Neural cell (in vitro differentiated cells): Measurements from ENCODE around the gene GYS2.

Experiments used
- CTCF ChIP-seq: fragments of 450-650 bp; IDR thresholded peaks from 2 replicates; pipeline ENCODE4 v1.5.1; 2014; ENCODE audit warnings: antibody characterized with exemption, mild to moderate bottlenecking, moderate library complexity; ENCODE audit not compliant: poor library complexity, severe bottlenecking
- EP300 ChIP-seq: fragments of 450-650 bp; conservative IDR thresholded peaks from 2 replicates; pipeline ENCODE4 v1.6.1; 2014; ENCODE audit warnings: antibody characterized with exemption, mild to moderate bottlenecking, moderate library complexity; ENCODE audit not compliant: poor library complexity, severe bottlenecking
- EZH2 ChIP-seq: fragments of 200-600, 300-800 bp; shearing (Covaris generic), sonication (generic); IDR thresholded peaks from 2 replicates; pipeline ENCODE4 v1.6.1; 2014; ENCODE audit warnings: antibody characterized with exemption, low read length, borderline replicate concordance, mild to moderate bottlenecking; ENCODE audit not compliant: insufficient read depth, poor library complexity, severe bottlenecking
- MXI1 ChIP-seq: fragments of 450-650 bp; conservative IDR thresholded peaks from 2 replicates; pipeline ENCODE4 v1.6.1; 2014; ENCODE audit warnings: antibody characterized with exemption, mild to moderate bottlenecking; ENCODE audit not compliant: poor library complexity, severe bottlenecking
- POLR2AphosphoS5 ChIP-seq: IDR thresholded peaks from 2 replicates; pipeline ENCODE4 v1.6.1; 2012
- RAD21 ChIP-seq: fragments of 450-650 bp; conservative IDR thresholded peaks from 2 replicates; pipeline ENCODE4 v1.6.1; 2014; ENCODE audit warnings: antibody characterized with exemption, mild to moderate bottlenecking, moderate library complexity
- REST ChIP-seq: IDR thresholded peaks from 2 replicates; pipeline ENCODE4 v1.6.1; 2012; ENCODE audit warnings: borderline replicate concordance
- SMC3 ChIP-seq: fragments of 450-650 bp; conservative IDR thresholded peaks from 2 replicates; pipeline ENCODE4 v1.6.1; 2014; ENCODE audit warnings: antibody characterized with exemption, mild to moderate bottlenecking, moderate library complexity; ENCODE audit not compliant: poor library complexity
- TAF1 ChIP-seq: IDR thresholded peaks from 2 replicates; pipeline ENCODE4 v1.6.1; 2012; ENCODE audit warnings: low read depth

- TF ChIP-seq CTCF: no peak
- no peak for TF ChIP-seq MXI1
- no peak for TF ChIP-seq EP300
- no peak for TF ChIP-seq POLR2AphosphoS5
- no peak for TF ChIP-seq EZH2
- TF ChIP-seq REST: no peak
- TF ChIP-seq TAF1: no peak
- no peak for TF ChIP-seq RAD21
- TF ChIP-seq SMC3: no peak
These were observed 75.7 kb downstream of the GYS2 start for GRCh38 chr12:21528953-21529352.
